ENCODE data around the gene RAB29. TPM values are rescaled to one million over a fixed set of nuclear protein-coding genes. Genes with fewer than 3 reads are reported as not detected.

Gene RAB29
- total and polyA plus RNA-seq, 9 of the 15 experiments (the other 6 are each of a cell fraction or from before 2014, with no cell fraction given): 6.3 to 17.6 (median 8.0) TPM

DNA sequence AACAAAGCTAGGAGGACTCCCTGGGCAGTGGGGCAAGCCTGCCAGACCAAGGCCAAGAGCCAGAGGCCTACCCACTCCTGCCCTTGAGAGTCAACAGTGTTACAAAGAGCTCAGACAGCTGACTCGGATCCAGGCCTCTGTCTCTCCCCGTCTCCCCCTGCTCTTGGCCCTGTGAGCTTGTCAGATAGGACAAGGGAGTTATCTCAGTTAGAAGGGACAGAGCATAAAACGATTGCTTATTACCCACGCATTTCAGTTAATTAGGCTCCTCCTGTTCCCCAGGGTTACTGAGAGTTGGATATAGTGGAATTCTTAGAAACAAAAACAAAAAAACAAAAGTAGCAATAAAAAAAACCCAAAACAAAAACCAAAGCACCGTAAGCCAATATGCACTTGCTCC lies 36.4 kb upstream of the RAB29 start (continued):
- TF ChIP-seq, protein P1, sequence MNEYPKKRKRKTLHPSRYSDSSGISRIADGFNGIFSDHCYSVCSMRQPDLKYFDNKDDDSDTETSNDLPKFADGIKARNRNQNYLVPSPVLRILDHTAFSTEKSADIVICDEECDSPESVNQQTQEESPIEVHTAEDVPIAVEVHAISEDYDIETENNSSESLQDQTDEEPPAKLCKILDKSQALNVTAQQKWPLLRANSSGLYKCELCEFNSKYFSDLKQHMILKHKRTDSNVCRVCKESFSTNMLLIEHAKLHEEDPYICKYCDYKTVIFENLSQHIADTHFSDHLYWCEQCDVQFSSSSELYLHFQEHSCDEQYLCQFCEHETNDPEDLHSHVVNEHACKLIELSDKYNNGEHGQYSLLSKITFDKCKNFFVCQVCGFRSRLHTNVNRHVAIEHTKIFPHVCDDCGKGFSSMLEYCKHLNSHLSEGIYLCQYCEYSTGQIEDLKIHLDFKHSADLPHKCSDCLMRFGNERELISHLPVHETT (CRISPR knock-in tag; conservative IDR thresholded peaks at IDR 0.05 in 1 of 2, IDR thresholded peaks at IDR 0.05 in 1 of 2): no peak
- TF ChIP-seq BHLHE40 (IDR thresholded peaks at IDR 0.05; ENCODE audit: low read length) (no peak), ZNF584 (CRISPR knock-in tag; IDR thresholded peaks at IDR 0.05; ENCODE audit: low read depth) (no peak), GATA2 (CRISPR knock-in tag; IDR thresholded peaks at IDR 0.05) (peak; percentile 18; the same call in 1 of the 2 replicates), SIRT6 (IDR thresholded peaks at IDR 0.05; ENCODE audit: low read depth, low read length) (no peak), ZKSCAN8 (CRISPR knock-in tag; IDR thresholded peaks at IDR 0.05) (no peak), ILF3 (IDR thresholded peaks at IDR 0.05; ENCODE audit: borderline replicate concordance) (no peak), BMI1 (IDR thresholded peaks at IDR 0.05; ENCODE audit: low read length) (no peak), ZNF316 (IDR thresholded peaks at IDR 0.05) (no peak), PYGO2 (tag; IDR thresholded peaks at IDR 0.05) (no peak), ZFP36 (IDR thresholded peaks at IDR 0.05; ENCODE audit: low read depth, low read length, partially characterized antibody) (no peak), CTBP1 (IDR thresholded peaks at IDR 0.05; ENCODE audit: borderline replicate concordance) (no peak), EZH2 (IDR thresholded peaks at IDR 0.05; ENCODE audit: borderline replicate concordance, low read depth, low read length) (no peak), CAMTA2 (CRISPR knock-in tag; conservative IDR thresholded peaks at IDR 0.05) (no peak), ZNF133 (CRISPR knock-in tag; IDR thresholded peaks at IDR 0.05) (no peak), SMAD3 (CRISPR knock-in tag; conservative IDR thresholded peaks at IDR 0.05) (no peak)
- TF ChIP-seq, protein P2, sequence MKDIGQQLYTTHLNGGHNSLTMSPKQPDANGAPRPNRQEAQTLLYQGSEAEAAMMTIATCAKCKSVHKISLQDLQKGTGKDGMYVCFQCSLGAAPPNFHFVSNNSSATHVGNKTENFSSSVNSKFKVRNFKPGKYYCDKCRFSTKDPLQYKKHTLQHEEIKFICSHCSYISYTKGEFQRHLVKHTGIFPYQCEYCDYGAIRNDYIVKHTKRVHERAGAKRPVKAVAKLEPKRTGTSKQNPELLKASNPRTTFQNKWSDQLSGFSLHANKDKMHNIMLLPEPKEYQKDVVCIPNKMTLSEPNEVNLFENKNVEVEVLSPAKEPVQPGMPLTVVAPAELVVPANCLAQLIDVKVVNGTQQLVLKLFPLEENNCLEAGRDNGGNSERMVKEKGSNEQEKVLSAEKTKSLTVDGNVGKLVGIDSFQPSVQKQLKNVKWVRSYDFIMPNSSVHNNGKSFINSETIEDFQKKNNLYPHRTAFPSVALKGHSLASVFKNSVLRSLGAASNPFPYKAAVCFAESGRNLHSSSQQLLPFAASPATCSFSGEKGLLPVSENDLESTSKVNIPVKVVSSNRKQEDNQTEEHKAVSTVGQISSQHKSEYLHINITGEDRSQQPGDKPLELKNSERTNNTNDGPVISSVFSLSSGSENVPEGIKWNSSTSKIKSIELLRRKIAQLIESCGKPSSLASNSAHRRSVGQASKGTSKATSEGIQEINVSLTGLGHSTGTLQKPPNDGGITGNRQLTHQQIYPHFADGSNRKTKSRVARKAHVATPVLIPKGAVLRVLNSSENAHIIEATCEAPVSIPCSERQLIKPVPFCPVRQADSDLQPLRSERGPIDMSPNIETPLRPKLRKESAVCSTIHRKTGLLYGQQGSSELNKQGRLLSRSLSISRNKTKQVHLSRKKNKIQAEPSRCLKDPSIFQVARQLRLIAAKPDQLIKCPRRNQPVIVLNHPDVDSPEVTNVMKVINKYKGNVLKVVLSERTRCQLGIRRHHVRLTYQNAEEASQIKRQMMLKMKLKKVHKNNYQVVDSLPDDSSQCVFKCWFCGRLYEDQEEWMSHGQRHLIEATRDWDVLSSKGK (CRISPR knock-in tag; IDR thresholded peaks at IDR 0.05): no peak
- TF ChIP-seq, protein P3, sequence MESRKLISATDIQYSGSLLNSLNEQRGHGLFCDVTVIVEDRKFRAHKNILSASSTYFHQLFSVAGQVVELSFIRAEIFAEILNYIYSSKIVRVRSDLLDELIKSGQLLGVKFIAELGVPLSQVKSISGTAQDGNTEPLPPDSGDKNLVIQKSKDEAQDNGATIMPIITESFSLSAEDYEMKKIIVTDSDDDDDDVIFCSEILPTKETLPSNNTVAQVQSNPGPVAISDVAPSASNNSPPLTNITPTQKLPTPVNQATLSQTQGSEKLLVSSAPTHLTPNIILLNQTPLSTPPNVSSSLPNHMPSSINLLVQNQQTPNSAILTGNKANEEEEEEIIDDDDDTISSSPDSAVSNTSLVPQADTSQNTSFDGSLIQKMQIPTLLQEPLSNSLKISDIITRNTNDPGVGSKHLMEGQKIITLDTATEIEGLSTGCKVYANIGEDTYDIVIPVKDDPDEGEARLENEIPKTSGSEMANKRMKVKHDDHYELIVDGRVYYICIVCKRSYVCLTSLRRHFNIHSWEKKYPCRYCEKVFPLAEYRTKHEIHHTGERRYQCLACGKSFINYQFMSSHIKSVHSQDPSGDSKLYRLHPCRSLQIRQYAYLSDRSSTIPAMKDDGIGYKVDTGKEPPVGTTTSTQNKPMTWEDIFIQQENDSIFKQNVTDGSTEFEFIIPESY (CRISPR knock-in tag; IDR thresholded peaks at IDR 0.05): no peak
- TF ChIP-seq, protein P4, sequence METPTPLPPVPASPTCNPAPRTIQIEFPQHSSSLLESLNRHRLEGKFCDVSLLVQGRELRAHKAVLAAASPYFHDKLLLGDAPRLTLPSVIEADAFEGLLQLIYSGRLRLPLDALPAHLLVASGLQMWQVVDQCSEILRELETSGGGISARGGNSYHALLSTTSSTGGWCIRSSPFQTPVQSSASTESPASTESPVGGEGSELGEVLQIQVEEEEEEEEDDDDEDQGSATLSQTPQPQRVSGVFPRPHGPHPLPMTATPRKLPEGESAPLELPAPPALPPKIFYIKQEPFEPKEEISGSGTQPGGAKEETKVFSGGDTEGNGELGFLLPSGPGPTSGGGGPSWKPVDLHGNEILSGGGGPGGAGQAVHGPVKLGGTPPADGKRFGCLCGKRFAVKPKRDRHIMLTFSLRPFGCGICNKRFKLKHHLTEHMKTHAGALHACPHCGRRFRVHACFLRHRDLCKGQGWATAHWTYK (CRISPR knock-in tag; IDR thresholded peaks at IDR 0.05): no peak

Data from K562 (cell line).